HCT116 (cell line): ENCODE measurements around the gene CCDC127. TPM values are rescaled to one million over a fixed set of nuclear protein-coding genes. Genes with fewer than 3 reads are reported as not detected.

Experiments used
- ATAC-seq: fragments of 200-7000 bp; cut with Tn5 transposase; 2 replicates; pipeline ENCODE4 v1.9.1; 2020; ENCODE audit warnings: mild to moderate bottlenecking, moderate library complexity
- BruUV-seq: library from RNA; stranded (reverse); fragments of 400-500 nt; replicated peaks from 2 replicates; lab custom pipeline; 2021; lab: Mats Ljungman, UMichigan
- CTCF ChIA-PET: fragments of 300-600 bp; sonication (Branson Sonifier 250); formaldehyde crosslinking; loops from one replicate; lab custom pipeline; 2021; ENCODE audit warnings: antibody characterized with exemption; lab: Charles Lee
- POLR2A ChIA-PET: fragments of 300-600, 350-600 bp; sonication (Branson Sonifier 250); formaldehyde crosslinking; loops from one replicate; lab custom pipeline; 2021; ENCODE audit warnings: antibody characterized with exemption; lab: Charles Lee
- RAD21 ChIA-PET, 2 experiments: fragments of 300-600 bp; sonication (Branson Sonifier 250); formaldehyde crosslinking; loops; one replicate each; lab custom pipeline; 2023; ENCODE audit warnings: low total read pairs in 2 of 2; ENCODE audit not compliant: uncharacterized antibody in 2 of 2, unreplicated experiment in 2 of 2, low non-redundant PET in 1 of 2; lab: Charles Lee
- DNase-seq: peaks from one replicate; pipeline ENCODE4 v3.0.0-alpha.2; 2010; ENCODE audit warnings: low read depth, low spot score
- H2AFZ ChIP-seq: fragments of 200-600 bp; shearing (Covaris generic), sonication (generic); 2 replicates; pipeline ENCODE4 v1.6.1; 2017; ENCODE audit warnings: low read depth, mixed run types, mixed read lengths, antibody characterized with exemption, low read length; ENCODE audit not compliant: poor library complexity, severe bottlenecking
- H3K27ac ChIP-seq: 2 replicates; pipeline ENCODE4 v1.5.1; 2012; ENCODE audit warnings: low read depth, low read length
- H3K27me3 ChIP-seq: fragments of 200-600 bp; sonication (generic); 2 replicates; pipeline ENCODE4 v1.6.1; 2016; ENCODE audit warnings: mixed run types, low read length, mixed read lengths; ENCODE audit not compliant: insufficient read depth
- H3K36me3 ChIP-seq, 2 experiments: fragments of 200-500 bp in 1 of 2; fragments of 200-600 bp in 1 of 2; sonication (Bioruptor generic) in 1 of 2; sonication (generic) in 1 of 2; 2 replicates each; pipeline versions ENCODE4 v1.5.1 to v1.6.1; 2014 to 2016; ENCODE audit warnings: low read length in 2 of 2, inconsistent platforms in 1 of 2, mixed read lengths in 1 of 2, mixed run types in 1 of 2; ENCODE audit not compliant: insufficient read depth in 2 of 2, control insufficient read depth in 1 of 2
- H3K4me1 ChIP-seq, 2 experiments: fragments of 200-600 bp in 1 of 2; sonication (generic) in 1 of 2; 2 replicates each; pipeline versions ENCODE4 v1.5.1 to v1.6.1; 2012 to 2017; ENCODE audit warnings: low read length in 2 of 2, inconsistent platforms in 1 of 2, mild to moderate bottlenecking in 1 of 2, mixed read lengths in 1 of 2, mixed run types in 1 of 2, moderate library complexity in 1 of 2; ENCODE audit not compliant: insufficient read depth in 2 of 2, control insufficient read depth in 1 of 2
- H3K4me2 ChIP-seq: fragments of 200-600 bp; sonication (generic); 2 replicates; pipeline ENCODE4 v1.6.1; 2017; ENCODE audit warnings: mixed run types, low read length, mixed read lengths
- H3K4me3 ChIP-seq, 2 experiments: fragments of 200-600 bp in 1 of 2; sonication (generic) in 1 of 2; replicated peaks in 1 of 2; 2 replicates each; pipeline ENCODE4 v1.5.1; 2011 to 2016; ENCODE audit warnings: low read length in 2 of 2, control low read depth in 1 of 2, low read depth in 1 of 2, mild to moderate bottlenecking in 1 of 2, mixed read lengths in 1 of 2, mixed run types in 1 of 2
- H3K79me2 ChIP-seq: fragments of 200-600 bp; sonication (generic); 2 replicates; pipeline ENCODE4 v1.6.1; 2017; ENCODE audit warnings: mild to moderate bottlenecking, mixed run types, low read length, moderate library complexity, mixed read lengths; ENCODE audit not compliant: insufficient read depth
- H3K9ac ChIP-seq: fragments of 200-600 bp; sonication (generic); 2 replicates; pipeline ENCODE4 v1.6.1; 2016; ENCODE audit warnings: low read length, mixed read lengths
- H3K9me2 ChIP-seq: fragments of 200-600 bp; sonication (generic), shearing (Covaris generic); 2 replicates; pipeline ENCODE4 v1.6.1; 2017; ENCODE audit warnings: mixed run types, mild to moderate bottlenecking, moderate library complexity; ENCODE audit not compliant: insufficient read depth
- H3K9me3 ChIP-seq, 2 experiments: fragments of 200-500 bp in 1 of 2; fragments of 200-600 bp in 1 of 2; sonication (Bioruptor generic) in 1 of 2; sonication (generic) in 1 of 2; 2 replicates each; pipeline ENCODE4 v1.6.1; 2014 to 2017; ENCODE audit warnings: low read length in 2 of 2, mixed read lengths in 2 of 2, inconsistent platforms in 1 of 2, low read depth in 1 of 2, mild to moderate bottlenecking in 1 of 2, mixed run types in 1 of 2, moderate library complexity in 1 of 2; ENCODE audit not compliant: control insufficient read depth in 1 of 2, insufficient read depth in 1 of 2
- H4K20me1 ChIP-seq: fragments of 200-600 bp; sonication (generic), shearing (Covaris generic); 2 replicates; pipeline ENCODE4 v1.6.1; 2017; ENCODE audit warnings: mixed run types, mild to moderate bottlenecking, moderate library complexity; ENCODE audit not compliant: insufficient read depth
- ATF3 ChIP-seq: IDR thresholded peaks from 2 replicates; pipeline ENCODE4 v1.6.1; 2012
- EZH2 ChIP-seq: fragments of 200-600 bp; sonication (generic); IDR thresholded peaks from 2 replicates; pipeline ENCODE4 v1.6.1; 2017; ENCODE audit warnings: antibody characterized with exemption, mixed run types
- MAX ChIP-seq: IDR thresholded peaks from 2 replicates; pipeline ENCODE4 v1.6.1; 2012
- POLR2A ChIP-seq: IDR thresholded peaks from 2 replicates; pipeline ENCODE4 v1.7.0; 2011; ENCODE audit warnings: borderline replicate concordance; ENCODE audit not compliant: insufficient read depth, insufficient read length; ENCODE audit errors: extremely low read depth
- POLR2AphosphoS5 ChIP-seq: IDR thresholded peaks from 2 replicates; pipeline ENCODE4 v1.6.1; 2011; ENCODE audit warnings: mild to moderate bottlenecking, low read depth, low read length, moderate library complexity
- REST ChIP-seq: IDR thresholded peaks from 2 replicates; pipeline ENCODE4 v1.6.1; 2012; ENCODE audit warnings: low read depth
- SP1 ChIP-seq: IDR thresholded peaks from 2 replicates; pipeline ENCODE4 v1.6.1; 2012; ENCODE audit warnings: low read depth
- TCF7L2 ChIP-seq: IDR thresholded peaks from 2 replicates; pipeline ENCODE4 v1.7.0; 2011; ENCODE audit warnings: borderline replicate concordance, inconsistent platforms; ENCODE audit not compliant: insufficient read depth, insufficient read length; ENCODE audit errors: extremely low read depth
- ZNF274 ChIP-seq: fragments of 200-500 bp; sonication (Bioruptor generic); IDR thresholded peaks from 2 replicates; pipeline ENCODE4 v1.6.1; 2014; ENCODE audit warnings: mild to moderate bottlenecking, low read depth, low read length, inconsistent platforms
- intact Hi-C: fragments of 100-400 bp; cut with micrococcal nuclease; formaldehyde crosslinking; loops from 2 replicates; pipeline ENCODE4 v1.10.0; 2022
- total RNA-seq: library from RNA; stranded (reverse); gene quantifications from one replicate; pipeline ENCODE4 v1.2.1, GENCODE V29; 2021; ENCODE audit not compliant: unreplicated experiment

The CCDC127 gene
- total RNA-seq, 1 experiment from 2014 or later: 5.1 TPM

- no peaks in the 10 kb centered on the region for H4K20me1 ChIP-seq
- BruUV-seq: no TSS peak
- H3K9ac ChIP-seq: no peak overlapping the region
- H3K4me1 ChIP-seq: peaks cover 5 to 10% of the 10 kb centered on the region in 2 experiments
- H3K79me2 ChIP-seq: no peaks in the 10 kb centered on the region
- H3K9me3 ChIP-seq: no peaks in the 10 kb centered on the region
- H2AFZ ChIP-seq: no peak overlapping the region
- ATAC-seq (no peak), DNase-seq (no peak)
- POLR2A ChIA-PET: no interaction called here
- H3K27ac ChIP-seq: no peak overlapping the region
- RAD21 ChIA-PET: no interaction called here
- no peaks in the 10 kb centered on the region for H3K36me3 ChIP-seq
- CTCF ChIA-PET: no interaction called here
- H3K4me3 ChIP-seq: no peak overlapping the region
- intact Hi-C loops: no loop called here
- no peaks in the 10 kb centered on the region for H3K27me3 ChIP-seq
- no peak overlapping the region for H3K4me2 ChIP-seq
- TF ChIP-seq REST: no peak
- no peak for TF ChIP-seq POLR2A
- no peak for TF ChIP-seq POLR2AphosphoS5
- no peak for TF ChIP-seq EZH2
- TF ChIP-seq TCF7L2: no peak
- TF ChIP-seq ATF3: no peak
- no peak for TF ChIP-seq MAX
- TF ChIP-seq SP1: no peak
- TF ChIP-seq ZNF274: no peak
- H3K9me2 ChIP-seq: no peaks in the 10 kb centered on the region
These were observed 31.6 kb downstream of the CCDC127 start for GRCh38 chr5:186091-187041.
